HG02973 (cell line): ENCODE data around the gene MYL3.

Experiments
- ATAC-seq: cut with Tn5 transposase; IDR thresholded peaks from one replicate; pipeline ENCODE4 v1.9.1; 2021; ENCODE audit warnings: moderate library complexity; ENCODE audit not compliant: unreplicated experiment

MYL3 gene

DNA sequence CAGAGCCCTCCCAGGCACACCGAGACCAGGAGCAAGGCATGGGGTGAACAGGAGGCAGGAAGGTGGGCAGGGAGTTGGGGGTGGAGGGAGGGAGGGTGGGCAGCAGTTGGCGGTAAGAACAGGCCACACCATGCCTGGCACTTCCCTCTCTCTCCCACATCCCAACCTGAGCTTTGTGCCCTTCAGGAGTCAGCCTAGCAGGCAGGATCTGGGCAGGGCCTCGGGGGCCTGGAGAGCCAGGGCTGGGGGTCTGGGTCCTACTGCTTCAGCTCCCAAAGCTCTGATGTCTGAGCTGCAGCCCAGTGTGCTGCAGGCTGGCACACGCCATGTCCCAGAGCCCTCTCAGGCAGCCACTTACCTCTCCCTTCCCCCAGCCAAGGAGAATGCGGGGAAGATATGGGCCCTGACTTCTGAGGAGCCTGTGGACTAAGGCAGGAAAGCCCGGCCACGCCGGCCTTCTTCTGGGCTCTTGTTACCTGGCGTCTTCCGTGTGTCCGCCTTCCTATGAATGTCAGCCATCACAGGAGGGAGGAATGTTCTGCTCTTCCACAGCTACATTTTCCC is 2.9 kb upstream of the MYL3 start:
- no peak for ATAC-seq

- no peak for ATAC-seq
Measured at GRCh38 chr3:46865546-46865945, 2.3 kb upstream of the MYL3 start.

GRCh38 chr3:46865031-46865507 is 1.8 kb upstream of the MYL3 start:
- no peak for ATAC-seq

- no peak for ATAC-seq
Measured at GRCh38 chr3:46864061-46864881, 1.0 kb upstream of the MYL3 start.

DNA sequence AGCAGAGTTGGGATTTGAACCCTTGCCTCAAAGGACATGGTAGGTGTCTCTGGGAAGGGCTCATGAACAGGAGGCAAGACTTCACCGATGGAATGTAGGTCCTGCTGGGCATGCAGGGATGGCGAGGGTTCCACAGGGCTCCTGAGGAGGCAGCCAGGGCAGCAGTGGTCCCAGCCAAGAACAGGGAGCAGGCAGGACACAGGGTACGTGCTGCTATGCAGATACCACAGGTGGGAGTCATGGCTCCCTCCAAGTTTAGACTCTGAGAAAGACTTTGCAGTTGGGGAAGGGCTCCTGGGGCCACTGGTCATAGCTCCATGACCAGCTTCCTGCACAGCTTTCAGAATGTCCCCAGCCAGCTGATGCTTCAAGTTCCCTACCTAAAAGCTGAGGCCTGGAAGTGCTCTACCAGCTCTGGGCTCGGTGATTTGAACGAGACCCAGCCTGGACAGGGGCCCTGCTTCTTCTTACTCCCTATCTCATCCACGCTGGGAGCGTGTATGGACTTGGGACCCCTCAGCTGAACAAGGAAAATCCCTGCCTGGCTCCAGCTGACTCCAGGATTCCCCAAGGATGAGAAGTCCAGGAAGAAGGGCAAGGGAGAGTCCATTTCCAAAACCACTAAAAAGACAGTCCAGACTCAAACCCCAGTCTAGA is 747 bp downstream of the MYL3 start:
- ATAC-seq, result no peak

DNA sequence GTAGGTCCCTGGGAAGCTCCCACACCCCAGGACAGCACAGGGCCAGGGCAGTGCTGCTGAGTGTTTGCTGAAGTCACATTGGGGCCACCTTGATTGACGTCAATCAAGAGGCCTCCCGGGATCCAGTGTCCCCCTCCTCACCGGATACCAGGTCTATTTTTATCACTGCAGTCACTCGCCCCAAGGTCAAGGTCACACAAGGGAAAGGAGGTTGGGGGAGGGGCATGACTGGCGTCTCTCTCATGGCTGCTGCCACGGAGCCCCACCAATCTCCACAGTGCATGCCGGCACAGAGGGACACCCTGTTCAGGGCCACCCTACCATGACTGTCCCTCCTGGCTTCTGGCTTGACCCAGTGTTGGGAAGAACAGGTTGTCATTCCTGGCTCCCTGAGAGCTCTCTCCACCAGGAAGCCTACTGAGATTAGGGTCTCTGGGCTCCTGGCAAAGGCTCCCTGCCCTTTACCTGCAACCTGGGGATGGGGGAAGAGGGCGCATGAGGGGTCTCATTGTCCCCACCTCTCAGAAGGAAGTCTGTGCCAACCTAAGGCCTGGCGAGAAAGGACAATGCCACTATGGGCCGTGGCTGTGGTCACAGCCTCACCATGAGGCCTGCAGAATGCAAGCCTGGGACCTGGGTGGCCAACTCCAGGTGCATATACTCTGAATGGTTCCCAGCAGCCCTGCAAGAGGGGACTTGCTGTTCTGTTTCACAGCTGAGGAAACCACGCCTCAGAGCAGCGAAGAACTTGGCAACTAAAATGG is 1.5 kb downstream of the MYL3 start:
- ATAC-seq, result no peak

GRCh38 chr3:46860810-46861604 is 2.2 kb downstream of the MYL3 start:
- ATAC-seq, result no peak

- no peak for ATAC-seq
Measured at GRCh38 chr3:46860017-46860809, 3.0 kb downstream of the MYL3 start.

- ATAC-seq, result no peak
Measured at GRCh38 chr3:46859001-46859710, 4.1 kb downstream of the MYL3 start.

GRCh38 chr3:46858456-46858855 is 4.8 kb downstream of the MYL3 start:
- no peak for ATAC-seq

GRCh38 chr3:46857485-46858341 is 5.5 kb downstream of the MYL3 start:
- ATAC-seq, result no peak

- no peak for ATAC-seq
Measured at GRCh38 chr3:46856576-46857471, 6.4 kb downstream of the MYL3 start.

- ATAC-seq, result no peak
Measured at GRCh38 chr3:46854555-46854991, 8.7 kb downstream of the MYL3 start.

- ATAC-seq, result no peak
Measured at GRCh38 chr3:46853441-46854415, 9.5 kb downstream of the MYL3 start.

- ATAC-seq, result no peak
Measured at GRCh38 chr3:46852839-46853355, 10.3 kb downstream of the MYL3 start.

- ATAC-seq, result no peak
Measured at GRCh38 chr3:46852334-46852720, 10.9 kb downstream of the MYL3 start.
